Common myeloid progenitor, CD34-positive (primary cell): ENCODE measurements around the gene C9orf153.
"Not testable (repeated sequence)": the region's sequence is repeated elsewhere in the genome, so short reads cannot be mapped to it uniquely, and the experiment has no call there.

Experiments used
- CTCF ChIA-PET: fragments of 350-600 bp; sonication (Branson Sonifier 250); formaldehyde crosslinking; loops from one replicate; lab custom pipeline; 2021; ENCODE audit warnings: antibody characterized with exemption; lab: Charles Lee
- POLR2A ChIA-PET: fragments of 350-600 bp; sonication (Branson Sonifier 250); formaldehyde crosslinking; loops from one replicate; lab custom pipeline; 2021; ENCODE audit warnings: antibody characterized with exemption; lab: Charles Lee
- DNase-seq, 3 donors: peaks; one replicate each; pipeline versions ENCODE4 v3.0.0 to v3.0.0-alpha.2; 2013
- H3K27ac ChIP-seq, 2 experiments: 1 replicate in 1 of 2; 2 replicates in 1 of 2; pipeline ENCODE4 v1.7.0; 2013; ENCODE audit warnings: inconsistent platforms in 2 of 2, low read length in 2 of 2, mild to moderate bottlenecking in 2 of 2, low read depth in 1 of 2, moderate library complexity in 1 of 2; ENCODE audit not compliant: severe bottlenecking in 2 of 2, insufficient read depth in 1 of 2, poor library complexity in 1 of 2
- H3K27me3 ChIP-seq, 5 experiments: replicated peaks in 2 of 5; 1 replicate in 3 of 5; 2 replicates in 2 of 5; pipeline versions ENCODE4 v1.6.1 to v1.7.0; 2013; ENCODE audit warnings: low read length in 4 of 5, mild to moderate bottlenecking in 2 of 5, moderate library complexity in 2 of 5, inconsistent platforms in 1 of 5; ENCODE audit not compliant: insufficient read depth in 5 of 5, control insufficient read depth in 4 of 5
- H3K36me3 ChIP-seq, 4 experiments: 1 replicate in 2 of 4; 2 replicates in 2 of 4; pipeline versions ENCODE4 v1.6.1 to v1.7.0; 2013; ENCODE audit warnings: low read length in 3 of 4, control low read depth in 1 of 4, mild to moderate bottlenecking in 1 of 4; ENCODE audit not compliant: control insufficient read depth in 4 of 4, insufficient read depth in 4 of 4
- H3K4me1 ChIP-seq, 4 experiments: 1 replicate in 3 of 4; 2 replicates in 1 of 4; pipeline versions ENCODE4 v1.6.1 to v1.7.1; 2013; ENCODE audit warnings: low read length in 3 of 4, mild to moderate bottlenecking in 3 of 4, control low read depth in 1 of 4, inconsistent platforms in 1 of 4, moderate library complexity in 1 of 4; ENCODE audit not compliant: control insufficient read depth in 4 of 4, insufficient read depth in 4 of 4; ENCODE audit errors: control extremely low read depth in 1 of 4
- H3K4me3 ChIP-seq, 7 experiments: 1 replicate in 4 of 7; 2 replicates in 3 of 7; pipeline versions ENCODE4 v1.5.1 to v1.7.0; 2013; ENCODE audit warnings: mild to moderate bottlenecking in 7 of 7, low read length in 6 of 7, moderate library complexity in 6 of 7, inconsistent platforms in 2 of 7, low read depth in 2 of 7, control low read depth in 1 of 7; ENCODE audit not compliant: insufficient read depth in 4 of 7, control insufficient read depth in 1 of 7; ENCODE audit errors: extremely low read depth in 1 of 7
- H3K9me3 ChIP-seq, 5 experiments: 1 replicate in 4 of 5; 2 replicates in 1 of 5; pipeline versions ENCODE4 v1.6.1 to v1.7.1; 2013; ENCODE audit warnings: low read length in 4 of 5, mild to moderate bottlenecking in 2 of 5, inconsistent platforms in 1 of 5, low read depth in 1 of 5, moderate library complexity in 1 of 5; ENCODE audit not compliant: control insufficient read depth in 4 of 5, insufficient read depth in 2 of 5; ENCODE audit errors: control extremely low read depth in 1 of 5
- WGBS: methylation state at CpG from one replicate; pipeline ENCODE4 v1.1.5; 2013; ENCODE audit not compliant: insufficient coverage; 5-methylcytosine and 5-hydroxymethylcytosine counted together

Gene C9orf153

DNA sequence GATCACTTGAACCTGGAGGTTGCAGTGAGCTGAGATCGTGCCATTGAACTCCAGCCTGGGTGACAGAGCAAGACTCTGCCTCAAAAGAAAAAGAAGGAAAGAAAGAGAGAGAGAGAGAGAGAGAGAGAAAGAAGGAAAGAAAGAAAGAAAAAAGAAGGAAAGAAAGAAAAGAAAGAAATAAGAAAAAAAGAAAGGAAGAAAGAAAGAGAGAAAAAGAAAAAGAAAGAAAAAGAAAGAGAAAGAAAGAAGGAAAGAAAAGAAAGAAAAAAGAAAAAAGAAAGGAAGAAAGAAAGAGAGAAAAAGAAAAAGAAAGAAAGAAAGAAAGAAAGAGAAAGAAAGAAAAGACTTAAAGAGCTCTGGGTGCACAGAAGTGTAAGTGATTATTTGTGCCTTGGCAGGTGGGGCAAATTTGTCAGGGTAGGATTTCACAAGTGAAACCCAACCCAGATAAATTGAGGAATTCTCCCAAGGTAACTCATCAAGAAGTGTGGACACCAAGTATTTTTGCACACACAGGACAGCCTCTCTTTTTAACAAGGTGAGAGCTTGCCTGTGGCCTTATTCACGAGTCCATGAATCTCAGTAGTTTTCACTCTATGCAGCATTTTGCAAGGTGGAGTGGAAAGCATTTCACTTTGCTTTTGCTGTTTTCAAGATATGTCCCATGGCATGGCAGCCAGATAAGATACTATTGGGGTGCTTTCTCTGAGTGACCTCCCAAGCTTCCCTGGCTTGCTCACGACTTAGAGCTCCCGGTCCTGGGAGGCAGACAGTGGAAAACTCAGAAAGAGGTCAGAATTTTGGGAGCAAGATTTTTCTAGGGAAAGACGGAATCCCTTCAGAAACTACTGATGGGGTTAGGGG, 57.8 kb downstream of the C9orf153 start:
- Histone ChIP-seq H3K36me3 (no peaks in the 10 kb centered on the region), H3K4me3 (no peak overlapping the region), H3K9me3 (no peaks in the 10 kb centered on the region), H3K27ac (no peak overlapping the region), H3K27me3 (no peaks in the 10 kb centered on the region), H3K4me1 (no peaks in the 10 kb centered on the region)
- no peak for DNase-seq
- ChIA-PET CTCF (interaction anchor here (0.7 to 1.7 kb wide), 10 partner anchors 13 to 386 kb away, joined by 3 to 5 read pairs (median 3); no protein-coding TSS in a partner anchor), POLR2A (interaction anchor here (0.6 kb wide), 1 partner anchor 114 kb away, joined by 3 read pairs; no protein-coding TSS in a partner anchor)
- 92% methylated on average over 5 of the region's 5 CpGs for WGBS

DNA sequence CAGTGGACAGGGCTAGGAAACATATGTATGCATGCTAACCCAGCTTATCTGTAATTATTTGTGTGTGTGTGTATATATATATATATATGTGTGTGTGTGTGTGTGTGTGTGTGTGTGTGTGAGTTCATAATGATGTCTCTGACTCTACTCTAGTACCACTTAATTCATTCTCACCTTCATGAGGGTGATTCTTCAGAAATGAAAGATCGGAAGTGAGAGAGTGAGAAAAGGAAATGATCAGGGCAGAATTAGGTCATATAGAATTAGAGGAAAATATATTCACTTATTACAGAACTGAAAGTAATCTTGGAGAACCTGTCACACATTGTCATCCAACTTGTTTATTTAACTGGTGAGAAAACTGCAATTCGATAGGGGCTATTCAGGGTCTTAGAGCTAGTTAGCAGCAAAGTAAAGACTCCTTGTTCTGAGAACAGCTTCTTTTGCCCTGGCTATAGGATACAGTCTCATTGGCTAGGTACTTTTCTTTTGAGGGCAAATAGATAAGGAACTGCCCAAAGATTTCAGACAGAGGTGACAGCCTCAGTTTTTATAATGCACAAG, 58.8 kb downstream of the C9orf153 start:
- 100% methylated on average over 1 of the region's 2 CpGs for WGBS
- H3K4me1 ChIP-seq: no peaks in the 10 kb centered on the region
- H3K27me3 ChIP-seq: no peaks in the 10 kb centered on the region
- H3K9me3 ChIP-seq: no peaks in the 10 kb centered on the region
- POLR2A ChIA-PET: no interaction called here
- CTCF ChIA-PET: interaction anchor here (1.1 to 1.7 kb wide), 2 partner anchors 13 to 40 kb away, joined by 3 to 4 read pairs; no protein-coding TSS in a partner anchor
- H3K4me3 ChIP-seq: no peak overlapping the region
- no peak for DNase-seq
- no peaks in the 10 kb centered on the region for H3K36me3 ChIP-seq
- no peak overlapping the region for H3K27ac ChIP-seq

DNA sequence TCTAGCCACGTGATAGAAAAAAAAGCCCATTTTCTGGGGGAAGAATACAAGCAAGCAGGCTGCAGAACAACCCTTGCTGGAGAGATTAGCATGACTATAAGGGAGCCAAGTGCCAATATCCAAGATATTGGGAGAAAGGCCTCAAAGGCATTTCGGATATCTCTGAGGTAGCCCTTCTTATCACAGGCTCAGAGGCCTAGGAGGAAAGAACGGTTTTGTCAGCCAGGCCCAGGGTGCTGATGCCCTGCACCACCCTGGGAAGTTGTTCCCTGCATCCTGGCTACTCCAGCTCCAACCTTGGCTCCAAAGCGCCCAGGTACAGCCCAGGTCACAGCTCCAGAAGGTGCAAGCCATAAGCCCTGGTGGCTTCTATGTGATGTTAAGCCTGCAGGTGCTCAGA, 66.4 kb downstream of the C9orf153 start:
- ChIA-PET CTCF (no interaction called here), POLR2A (no interaction called here)
- no peaks in the 10 kb centered on the region for H3K36me3 ChIP-seq
- H3K4me1 ChIP-seq: no peaks in the 10 kb centered on the region
- peaks cover 0 to 19% (median 6%) of the 10 kb centered on the region in 5 experiments for H3K9me3 ChIP-seq
- H3K4me3 ChIP-seq: no peak overlapping the region
- no peak for DNase-seq
- no peak overlapping the region for H3K27ac ChIP-seq
- WGBS: 91% methylated on average over 4 of the region's 4 CpGs
- no peaks in the 10 kb centered on the region for H3K27me3 ChIP-seq

DNA sequence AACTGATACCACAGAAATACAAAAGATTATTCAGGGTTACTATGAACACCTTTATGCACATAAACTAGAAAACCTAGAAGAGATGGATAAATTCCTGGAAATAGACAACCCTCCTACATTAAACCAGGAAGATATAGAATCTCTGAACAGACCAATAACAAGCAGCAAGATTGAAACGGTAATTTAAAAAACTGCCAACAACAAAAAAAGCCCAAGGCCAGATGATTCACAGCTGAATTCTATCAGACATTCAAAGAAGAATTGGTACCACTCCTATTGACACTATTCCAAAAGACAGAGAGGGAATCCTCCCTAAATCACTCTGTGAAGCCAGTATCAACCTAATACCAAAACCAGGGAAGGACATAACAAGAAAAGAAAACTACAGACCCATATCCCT, 68.8 kb downstream of the C9orf153 start:
- POLR2A ChIA-PET, H3K4me3 ChIP-seq, H3K27me3 ChIP-seq, H3K36me3 ChIP-seq, H3K4me1 ChIP-seq, DNase-seq, H3K27ac ChIP-seq, CTCF ChIA-PET: not testable (repeated sequence)
- 100% methylated on average over 1 of the region's 1 CpG for WGBS
- peaks cover 0 to 24% (median 6%) of the 10 kb centered on the region in 5 experiments for H3K9me3 ChIP-seq

DNA sequence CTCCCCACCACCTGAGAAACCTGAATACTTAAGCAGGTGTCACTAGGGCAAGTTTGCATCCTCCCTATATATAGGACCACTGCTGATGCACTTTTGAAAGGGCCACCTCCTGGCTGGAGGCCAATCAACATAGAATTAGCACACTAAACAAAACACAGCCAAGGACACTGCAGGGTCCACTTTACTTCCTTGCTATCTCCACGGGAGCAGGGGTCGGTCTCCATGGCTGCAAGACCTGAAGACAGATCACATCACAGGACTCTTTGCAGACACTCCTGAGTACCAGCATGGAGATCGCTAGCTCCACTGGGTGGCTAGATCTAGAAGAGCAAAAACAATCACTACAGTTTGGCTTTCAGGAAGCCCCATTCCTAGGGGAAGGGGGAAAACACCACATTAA, 72.3 kb downstream of the C9orf153 start:
- Histone ChIP-seq H3K4me3 (no peak overlapping the region), H3K27me3 (peaks cover 0 to 3% (median 0%) of the 10 kb centered on the region in 5 experiments), H3K36me3 (no peaks in the 10 kb centered on the region), H3K9me3 (peaks cover 0 to 11% (median 0%) of the 10 kb centered on the region in 5 experiments), H3K4me1 (no peaks in the 10 kb centered on the region), H3K27ac (no peak overlapping the region)
- ChIA-PET POLR2A (no interaction called here), CTCF (no interaction called here)
- 56% methylated on average over 3 of the region's 3 CpGs for WGBS
- no peak for DNase-seq

DNA sequence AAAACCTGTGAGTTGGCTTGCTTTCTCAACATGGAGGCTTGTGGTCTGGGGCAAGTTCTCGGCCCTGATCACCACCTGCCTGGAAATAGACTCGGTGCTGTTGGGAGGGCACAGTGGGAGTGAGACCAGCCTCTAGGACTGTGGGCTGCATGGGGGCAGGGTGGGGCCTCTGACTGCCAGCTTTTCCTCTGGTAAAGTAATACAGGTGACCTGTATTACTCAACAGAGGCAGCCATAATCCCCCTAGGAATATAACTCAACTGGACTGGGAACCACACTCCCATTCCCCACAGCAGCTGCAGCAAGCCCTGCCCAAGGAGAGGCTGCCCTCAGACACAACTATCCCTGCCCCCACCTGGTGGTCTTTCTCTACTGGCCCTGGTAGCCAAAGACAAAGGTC, 72.8 kb downstream of the C9orf153 start:
- no peak for DNase-seq
- H3K36me3 ChIP-seq: no peaks in the 10 kb centered on the region
- CTCF ChIA-PET: no interaction called here
- no peak overlapping the region for H3K27ac ChIP-seq
- peaks cover 0 to 9% (median 0%) of the 10 kb centered on the region in 5 experiments for H3K9me3 ChIP-seq
- H3K4me3 ChIP-seq: no peak overlapping the region
- 80% methylated on average over 2 of the region's 2 CpGs for WGBS
- peaks cover 0 to 3% (median 0%) of the 10 kb centered on the region in 5 experiments for H3K27me3 ChIP-seq
- POLR2A ChIA-PET: no interaction called here
- H3K4me1 ChIP-seq: no peaks in the 10 kb centered on the region

DNA sequence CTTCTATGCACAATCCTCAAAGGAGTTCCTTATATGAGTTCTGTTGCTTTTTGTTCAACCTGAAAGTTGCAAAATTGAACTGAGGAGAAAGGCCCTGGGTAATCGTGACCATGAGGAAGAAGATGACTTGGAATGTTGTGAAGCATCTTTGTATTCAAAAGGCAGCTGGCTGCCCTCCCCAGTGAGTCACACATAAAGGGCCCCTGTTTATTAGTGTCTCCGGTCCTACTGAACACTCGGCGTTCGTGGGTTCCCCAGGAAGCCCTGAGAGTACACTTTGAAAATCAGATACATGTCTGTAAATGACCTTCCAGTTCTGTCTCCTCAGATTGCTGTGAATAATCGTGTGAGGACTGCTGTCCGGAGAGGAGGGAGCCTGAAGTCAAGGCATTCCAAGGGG, 73.6 kb downstream of the C9orf153 start:
- peaks cover 0 to 9% (median 0%) of the 10 kb centered on the region in 5 experiments for H3K9me3 ChIP-seq
- H3K27ac ChIP-seq: no peak overlapping the region
- CTCF ChIA-PET: no interaction called here
- 95% methylated on average over 6 of the region's 7 CpGs for WGBS
- no peak overlapping the region for H3K4me3 ChIP-seq
- no peaks in the 10 kb centered on the region for H3K36me3 ChIP-seq
- no peak for DNase-seq
- H3K4me1 ChIP-seq: no peaks in the 10 kb centered on the region
- peaks cover 0 to 3% (median 0%) of the 10 kb centered on the region in 5 experiments for H3K27me3 ChIP-seq
- POLR2A ChIA-PET: no interaction called here
